Endothelial cell of umbilical vein (primary cell): ENCODE results near the gene TM4SF5. TPM values are rescaled to one million over a fixed set of nuclear protein-coding genes. Genes with fewer than 3 reads are reported as not detected.

Experiments
- BruUV-seq: library from RNA; stranded (reverse); fragments of 400-500 nt; replicated peaks from 2 replicates; lab custom pipeline; 2021; lab: Mats Ljungman, UMichigan
- CTCF ChIA-PET: fragments of 300-600, 350-600 bp; sonication (Branson Sonifier 250); formaldehyde crosslinking; loops from one replicate; lab custom pipeline; 2021; ENCODE audit warnings: antibody characterized with exemption, inconsistent platforms; lab: Charles Lee
- POLR2A ChIA-PET: fragments of 300-600, 350-600 bp; sonication (Branson Sonifier 250); formaldehyde crosslinking; loops from one replicate; lab custom pipeline; 2021; ENCODE audit warnings: antibody characterized with exemption, inconsistent platforms; lab: Charles Lee
- DNase-seq: peaks from one replicate; pipeline ENCODE4 v3.0.0-alpha.2; 2011; ENCODE audit warnings: low read depth, low spot score
- FAIRE-seq: peaks from 2 replicates; lab custom pipeline; 2011; peaks lifted over from hg19 to GRCh38; lab: Jason Lieb, UNC
- H2AFZ ChIP-seq: 2 replicates; pipeline ENCODE4 v1.6.0; 2012; ENCODE audit warnings: low read depth, low read length, control low read depth, inconsistent platforms
- H3K27ac ChIP-seq: 2 replicates; pipeline ENCODE4 v1.5.1; 2011; ENCODE audit warnings: low read depth, mild to moderate bottlenecking, control low read depth, low read length, moderate library complexity; ENCODE audit not compliant: insufficient read depth
- H3K27me3 ChIP-seq, 2 experiments: 2 replicates each; pipeline versions ENCODE4 v1.6.0 to v1.6.1; 2011; ENCODE audit warnings: low read length in 2 of 2, mixed read lengths in 1 of 2; ENCODE audit not compliant: control insufficient read depth in 2 of 2, insufficient read depth in 2 of 2
- H3K36me3 ChIP-seq, 2 experiments: 2 replicates in 1 of 2; 3 replicates in 1 of 2; pipeline ENCODE4 v1.5.1; 2011; ENCODE audit warnings: low read length in 2 of 2, mild to moderate bottlenecking in 1 of 2, moderate library complexity in 1 of 2; ENCODE audit not compliant: control insufficient read depth in 2 of 2, insufficient read depth in 2 of 2; ENCODE audit errors: extremely low read depth in 1 of 2
- H3K4me1 ChIP-seq: 3 replicates; pipeline ENCODE4 v1.5.1; 2011; ENCODE audit warnings: mild to moderate bottlenecking, low read length; ENCODE audit not compliant: control insufficient read depth, insufficient read depth; ENCODE audit errors: extremely low read depth
- H3K4me2 ChIP-seq: 2 replicates; pipeline ENCODE4 v1.6.1; 2011; ENCODE audit warnings: low read length, control low read depth, mixed read lengths; ENCODE audit not compliant: insufficient read depth
- H3K4me3 ChIP-seq, 3 experiments: fragments of 200-600 bp in 1 of 3; sonication (generic), shearing (Covaris generic) in 1 of 3; replicated peaks in 1 of 3; 2 replicates each; pipeline ENCODE4 v1.5.1; 2011 to 2016; ENCODE audit warnings: control low read depth in 3 of 3, low read length in 3 of 3, mild to moderate bottlenecking in 2 of 3, inconsistent platforms in 1 of 3, low read depth in 1 of 3, moderate library complexity in 1 of 3; ENCODE audit not compliant: insufficient read depth in 1 of 3
- H3K79me2 ChIP-seq: 2 replicates; pipeline ENCODE4 v1.6.0; 2012; ENCODE audit warnings: low read length, inconsistent platforms; ENCODE audit not compliant: control insufficient read depth, insufficient read depth
- H3K9ac ChIP-seq: replicated peaks from 2 replicates; pipeline ENCODE3; 2011; ENCODE audit warnings: low read length, control low read depth; ENCODE audit not compliant: insufficient read depth; ENCODE audit errors: extremely low read depth
- H3K9me1 ChIP-seq: replicated peaks from 3 replicates; pipeline ENCODE4 v1.6.0; 2011; ENCODE audit warnings: mild to moderate bottlenecking, low read length; ENCODE audit not compliant: control insufficient read depth, insufficient read depth; ENCODE audit errors: extremely low read depth
- H3K9me3 ChIP-seq: replicated peaks from 2 replicates; pipeline ENCODE4 v1.5.1; 2012; ENCODE audit warnings: low read length, inconsistent platforms; ENCODE audit not compliant: control insufficient read depth, insufficient read depth
- H4K20me1 ChIP-seq: replicated peaks from 2 replicates; pipeline ENCODE3; 2011; ENCODE audit warnings: mild to moderate bottlenecking, low read length; ENCODE audit not compliant: control insufficient read depth, insufficient read depth; ENCODE audit errors: extremely low read depth
- CTCF ChIP-seq, 2 donors: IDR thresholded peaks; 1 replicate in 1 of 2; 2 replicates in 1 of 2; pipeline ENCODE4 v1.5.1; 2011; ENCODE audit warnings: low read length in 2 of 2, mild to moderate bottlenecking in 2 of 2, moderate library complexity in 2 of 2, control low read depth in 1 of 2, inconsistent platforms in 1 of 2, low read depth in 1 of 2; ENCODE audit not compliant: insufficient read depth in 1 of 2; ENCODE audit errors: extremely low read depth in 1 of 2
- EZH2 ChIP-seq: IDR thresholded peaks from 2 replicates; pipeline ENCODE4 v1.6.1; 2012; ENCODE audit warnings: borderline replicate concordance, low read depth, mild to moderate bottlenecking, moderate library complexity, low read length, inconsistent platforms; ENCODE audit not compliant: severe bottlenecking
- FOS ChIP-seq: IDR thresholded peaks from 2 replicates; pipeline ENCODE4 v1.6.1; 2011; ENCODE audit warnings: mild to moderate bottlenecking, low read length, moderate library complexity, borderline replicate concordance; ENCODE audit not compliant: insufficient read depth
- GATA2 ChIP-seq: IDR thresholded peaks from 2 replicates; pipeline ENCODE4 v1.7.0; 2011; ENCODE audit warnings: low read depth, mild to moderate bottlenecking, moderate library complexity, mixed read lengths, low read length; ENCODE audit not compliant: insufficient read length, insufficient read depth
- JUN ChIP-seq: IDR thresholded peaks from 2 replicates; pipeline ENCODE4 v1.6.1; 2011; ENCODE audit warnings: borderline replicate concordance, low read depth; ENCODE audit not compliant: insufficient read length, insufficient read depth
- MAX ChIP-seq: IDR thresholded peaks from 2 replicates; pipeline ENCODE4 v1.6.1; 2011; ENCODE audit not compliant: insufficient read depth, insufficient read length
- MYC ChIP-seq: IDR thresholded peaks from one replicate; pipeline ENCODE4 v1.6.1; 2011; ENCODE audit warnings: mild to moderate bottlenecking, low read depth, low read length
- POLR2A ChIP-seq: IDR thresholded peaks from 2 replicates; pipeline ENCODE4 v1.6.1; 2012; ENCODE audit warnings: low read depth, mild to moderate bottlenecking, control low read depth, low read length
- POLR2AphosphoS5 ChIP-seq: IDR thresholded peaks from 2 replicates; pipeline ENCODE4 v1.6.1; 2012; ENCODE audit warnings: low read depth, mild to moderate bottlenecking, control low read depth, low read length, moderate library complexity; ENCODE audit not compliant: insufficient read depth
- dilution Hi-C: fragments of 300-500 bp; cut with MboI; formaldehyde crosslinking; loops from one replicate; pipeline ENCODE4 v1.15.0; 2019; ENCODE audit warnings: low sequenced_read_pairs; ENCODE audit not compliant: extremely low pct_ligation_motif_present
- intact Hi-C: fragments of 100-400 bp; cut with micrococcal nuclease; formaldehyde crosslinking; loops from one replicate; pipeline ENCODE4 v1.10.0; 2022
- polyA plus RNA-seq, 4 experiments: library from polyadenylated mRNA; depleted of rRNA in 3 of 4; stranded (reverse) in 3 of 4; unstranded in 1 of 4; fragments of >200 nt; gene quantifications; 2 replicates each; pipeline versions ENCODE4 v1.2.1 to v1.2.3, GENCODE V29; 2011 to 2012; ENCODE audit warnings: missing spikeins in 1 of 4
- total RNA-seq: library from RNA; stranded (reverse); gene quantifications from 2 replicates; pipeline ENCODE4 v1.2.3, GENCODE V29; 2021

TM4SF5 gene
- total and polyA plus RNA-seq, 2 donors (not counting 3 experiments of a cell fraction or from before 2014, with no cell fraction given): not detected

GRCh38 chr17:4790705-4791088 lies 19.0 kb downstream of the TM4SF5 start:
- intact Hi-C loops: loop anchor here (1.0 kb wide), 2 partner anchors 45 to 59 kb away; partner anchors contain the start of gene MED11

GRCh38 chr17:4795168-4795567 lies 23.5 kb downstream of the TM4SF5 start:
- Histone ChIP-seq H3K27ac (no peak overlapping the region), H2AFZ (peak overlapping the region; percentile 69), H3K27me3 (no peaks in the 10 kb centered on the region), H3K4me2 (no peak overlapping the region), H3K4me1 (peaks cover 2% of the 10 kb centered on the region), H3K79me2 (peaks cover 13% of the 10 kb centered on the region), H3K4me3 (no peak overlapping the region), H3K9me3 (no peaks in the 10 kb centered on the region), H3K9ac (no peak overlapping the region), H4K20me1 (no peaks in the 10 kb centered on the region), H3K9me1 (no peaks in the 10 kb centered on the region), H3K36me3 (peaks cover 7 to 15% of the 10 kb centered on the region in 2 experiments)
- POLR2A ChIA-PET: no interaction called here
- TF ChIP-seq POLR2AphosphoS5 (no peak), MAX (no peak), JUN (no peak), MYC (no peak), CTCF (IDR thresholded peaks at IDR 0.05; ENCODE audit: extremely low read depth in 1 of 2, insufficient read depth in 1 of 2, low read depth in 1 of 2, low read length in 2 of 2) (no peak), FOS (no peak), EZH2 (no peak), POLR2A (no peak), GATA2 (no peak)
- intact Hi-C loops (no loop called here), dilution Hi-C loops (no loop called here)
- no TSS peak for BruUV-seq
- CTCF ChIA-PET: no interaction called here
- FAIRE-seq (no peak), DNase-seq (no peak)

More at GRCh38 chr17:4790705-4791088, 19.0 kb downstream of the TM4SF5 start:
- Histone ChIP-seq H3K4me1 (peaks cover 19% of the 10 kb centered on the region), H4K20me1 (no peaks in the 10 kb centered on the region), H3K27me3 (peaks cover 0 to under 1% of the 10 kb centered on the region in 2 experiments), H3K9ac (no peak overlapping the region), H3K79me2 (no peaks in the 10 kb centered on the region), H3K4me2 (peak overlapping the region; percentile 6), H3K36me3 (no peaks in the 10 kb centered on the region), H3K27ac (no peak overlapping the region), H3K9me3 (no peaks in the 10 kb centered on the region), H2AFZ (peak overlapping the region; percentile 35), H3K9me1 (no peaks in the 10 kb centered on the region), H3K4me3 (peak overlapping the region in 2 of 3 experiments; percentile 10 to 65)
- ChIA-PET POLR2A (interaction anchor here (0.6 to 0.7 kb wide), 2 partner anchors 12 to 81 kb away, joined by 3 read pairs; partner anchors contain the start of gene ARRB2), CTCF (interaction anchor here (0.6 to 5.9 kb wide), 32 partner anchors 9 to 226 kb away, joined by 3 to 65 read pairs (median 6); partner anchors contain the start of genes ARRB2, C17orf107, CHRNE and MED11)
- TF ChIP-seq GATA2 (no peak), POLR2AphosphoS5 (no peak)
- dilution Hi-C loops: no loop called here
- no TSS peak for BruUV-seq
- DNase-seq: no peak
- no peak for FAIRE-seq
